Hematopoietic multipotent progenitor cell treated with erythropoietin and hydrocortisone succinate and interleukin-3 and kit ligand, for 6 days (in vitro differentiated cells): ENCODE results near the gene ELP5.

ENCODE experiments used
- DNase-seq: peaks from one replicate; pipeline ENCODE4 v3.0.0-alpha.2; 2015

The ELP5 gene, protein sequence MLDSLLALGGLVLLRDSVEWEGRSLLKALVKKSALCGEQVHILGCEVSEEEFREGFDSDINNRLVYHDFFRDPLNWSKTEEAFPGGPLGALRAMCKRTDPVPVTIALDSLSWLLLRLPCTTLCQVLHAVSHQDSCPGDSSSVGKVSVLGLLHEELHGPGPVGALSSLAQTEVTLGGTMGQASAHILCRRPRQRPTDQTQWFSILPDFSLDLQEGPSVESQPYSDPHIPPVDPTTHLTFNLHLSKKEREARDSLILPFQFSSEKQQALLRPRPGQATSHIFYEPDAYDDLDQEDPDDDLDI

DNA sequence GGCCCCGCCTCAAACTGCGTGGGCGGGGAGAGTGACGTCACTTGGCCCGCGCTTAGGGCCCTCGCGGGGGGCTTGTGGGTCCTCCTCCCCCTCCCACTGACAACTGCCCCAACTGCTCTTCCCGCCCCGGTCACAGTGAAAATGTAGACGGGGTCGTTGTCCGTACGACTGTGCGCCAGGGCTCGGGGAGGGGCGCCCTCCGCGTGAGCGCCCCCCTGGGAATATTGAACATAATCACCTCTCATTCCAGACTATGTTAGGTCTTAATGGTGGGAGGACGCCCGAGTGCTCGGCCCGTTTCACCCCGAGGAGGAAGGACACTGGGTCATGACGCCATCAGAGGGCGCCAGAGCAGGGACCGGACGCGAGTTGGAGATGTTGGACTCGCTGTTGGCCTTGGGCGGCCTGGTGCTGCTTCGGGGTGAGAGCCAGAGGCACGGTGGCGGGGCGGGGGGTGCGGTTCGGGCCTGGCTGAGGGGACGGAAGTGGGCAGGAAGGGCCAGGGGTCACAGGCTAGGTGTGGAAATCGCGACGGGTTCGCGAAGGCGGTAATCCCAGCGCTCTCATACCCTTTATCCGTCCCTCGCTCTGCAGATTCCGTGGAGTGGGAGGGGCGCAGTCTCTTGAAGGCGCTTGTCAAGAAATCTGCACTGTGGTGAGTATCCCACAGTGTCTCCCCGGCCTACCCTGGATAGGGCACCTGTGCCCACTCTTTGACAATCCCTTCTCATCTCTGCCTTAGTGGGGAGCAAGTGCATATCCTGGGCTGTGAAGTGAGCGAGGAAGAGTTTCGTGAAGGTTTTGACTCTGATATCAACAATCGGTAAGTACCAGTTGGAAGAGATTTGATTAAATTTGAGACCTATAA, at the start of gene ELP5:
Gene ELP5 (plus strand): TSS at position 40 of the 868 bp plus-strand sequence. CDS start 336 bp downstream, at position 376.
- peak; percentile 95 for DNase-seq

GRCh38 chr17:7203391-7203790, 48.6 kb upstream of the ELP5 start:
- DNase-seq: no peak

- no peak for DNase-seq
Measured at GRCh38 chr17:7204336-7204735, 47.7 kb upstream of the ELP5 start.

DNA sequence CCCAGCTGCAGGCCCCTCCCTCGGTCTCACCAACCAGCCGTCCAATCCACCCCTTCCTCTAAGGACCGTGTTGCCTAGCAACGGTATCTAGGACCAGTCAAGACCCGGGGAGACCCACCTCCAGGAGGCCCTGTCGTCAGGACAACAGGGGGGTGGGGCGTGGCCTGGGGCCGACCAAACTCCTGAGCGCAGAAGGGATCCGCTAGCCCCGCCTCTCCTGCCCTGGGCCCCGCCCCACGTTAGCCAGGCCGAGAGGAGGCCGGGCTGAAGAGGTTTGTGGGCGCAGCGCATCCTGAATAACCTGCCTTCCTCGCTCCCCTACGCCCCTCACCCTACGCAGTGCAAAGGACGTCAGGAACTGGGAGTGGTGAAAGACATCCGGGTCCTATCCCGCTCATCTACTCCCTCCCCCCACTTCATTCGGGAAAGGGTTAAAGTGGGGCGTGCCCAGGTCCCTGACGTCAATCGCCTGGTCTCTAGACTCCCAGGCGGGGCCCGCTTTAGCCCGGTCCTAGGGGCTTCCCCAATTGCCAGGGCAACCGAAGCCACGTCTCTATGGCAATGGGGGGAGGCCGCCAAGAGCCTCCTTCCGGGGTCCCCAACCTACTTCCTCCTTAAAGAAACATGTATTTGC, 47.1 kb upstream of the ELP5 start:
- DNase-seq: peak; percentile 86

GRCh38 chr17:7205561-7205960, 46.5 kb upstream of the ELP5 start:
- no peak for DNase-seq

DNA sequence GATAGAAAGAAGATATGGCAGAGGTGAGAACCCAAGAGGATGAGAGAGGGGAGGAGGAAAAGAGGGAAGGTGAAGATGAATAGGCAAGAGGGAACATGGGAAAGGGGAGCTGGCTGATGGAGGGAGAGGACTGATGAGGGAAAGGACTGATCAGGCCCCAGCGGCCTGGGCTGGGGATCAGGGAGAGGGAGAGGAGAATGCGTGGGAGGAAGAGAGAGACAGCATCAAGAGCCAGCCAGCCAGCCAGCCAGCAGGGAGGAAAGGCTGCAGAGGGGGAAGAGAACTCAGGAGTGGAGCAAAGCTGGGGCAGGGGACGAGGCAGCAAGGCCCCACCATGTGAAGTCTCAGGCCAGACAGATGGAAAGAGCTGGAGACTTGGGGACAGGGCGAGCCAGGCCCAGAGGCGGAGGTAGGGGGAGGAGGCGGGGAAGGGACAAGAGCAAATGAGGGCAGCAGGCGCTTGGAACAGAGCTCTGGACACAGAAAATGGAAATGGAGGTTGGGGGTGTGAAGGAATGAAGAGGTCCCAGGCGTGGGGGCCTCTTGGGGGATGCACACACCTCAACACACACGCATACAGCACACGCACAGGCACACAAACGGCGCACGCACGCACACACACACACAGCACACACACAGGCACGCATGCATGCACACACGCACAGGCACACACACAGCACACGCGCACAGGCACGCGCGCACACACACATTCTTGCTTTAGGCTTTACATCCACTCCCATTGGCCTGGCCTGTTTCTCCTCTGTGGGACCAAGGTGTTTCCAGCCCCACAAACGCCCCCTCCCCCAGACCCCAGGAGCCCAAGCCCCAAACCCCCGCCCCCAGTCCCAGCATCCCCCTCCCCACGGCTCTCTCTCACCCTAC, 44.7 kb upstream of the ELP5 start:
- no peak for DNase-seq

- no peak for DNase-seq
Measured at GRCh38 chr17:7208027-7208571, 43.9 kb upstream of the ELP5 start.

GRCh38 chr17:7208754-7209460, 43.1 kb upstream of the ELP5 start:
- no peak for DNase-seq

- DNase-seq: no peak
Measured at GRCh38 chr17:7211491-7212273, 40.3 kb upstream of the ELP5 start.

DNA sequence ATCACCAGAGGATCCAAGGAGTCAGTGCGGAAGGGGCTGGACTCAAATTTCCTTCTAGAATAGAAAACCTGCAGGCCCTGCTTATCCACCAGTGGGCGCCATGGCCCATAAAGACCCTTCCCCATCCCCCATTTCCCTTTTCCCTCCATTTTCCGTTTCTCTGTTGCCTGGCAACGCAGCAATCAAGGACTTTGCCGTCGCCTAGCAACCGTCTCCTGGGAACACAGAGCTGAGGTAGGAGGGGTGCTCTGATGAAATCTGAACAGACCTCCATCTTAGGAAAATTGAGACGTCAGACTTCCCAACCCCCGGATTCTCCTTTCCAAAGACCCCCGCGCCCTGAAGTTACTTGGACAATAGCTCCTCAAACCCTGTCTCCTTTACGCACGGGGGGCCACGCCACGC, 38.1 kb upstream of the ELP5 start:
- peak; percentile 86 for DNase-seq

- peak; percentile 99 for DNase-seq
Measured at GRCh38 chr17:7214300-7215135, 37.5 kb upstream of the ELP5 start.

- DNase-seq: no peak
Measured at GRCh38 chr17:7215136-7215638, 36.8 kb upstream of the ELP5 start.

- DNase-seq: peak; percentile 26
Measured at GRCh38 chr17:7215652-7216180, 36.3 kb upstream of the ELP5 start.

DNA sequence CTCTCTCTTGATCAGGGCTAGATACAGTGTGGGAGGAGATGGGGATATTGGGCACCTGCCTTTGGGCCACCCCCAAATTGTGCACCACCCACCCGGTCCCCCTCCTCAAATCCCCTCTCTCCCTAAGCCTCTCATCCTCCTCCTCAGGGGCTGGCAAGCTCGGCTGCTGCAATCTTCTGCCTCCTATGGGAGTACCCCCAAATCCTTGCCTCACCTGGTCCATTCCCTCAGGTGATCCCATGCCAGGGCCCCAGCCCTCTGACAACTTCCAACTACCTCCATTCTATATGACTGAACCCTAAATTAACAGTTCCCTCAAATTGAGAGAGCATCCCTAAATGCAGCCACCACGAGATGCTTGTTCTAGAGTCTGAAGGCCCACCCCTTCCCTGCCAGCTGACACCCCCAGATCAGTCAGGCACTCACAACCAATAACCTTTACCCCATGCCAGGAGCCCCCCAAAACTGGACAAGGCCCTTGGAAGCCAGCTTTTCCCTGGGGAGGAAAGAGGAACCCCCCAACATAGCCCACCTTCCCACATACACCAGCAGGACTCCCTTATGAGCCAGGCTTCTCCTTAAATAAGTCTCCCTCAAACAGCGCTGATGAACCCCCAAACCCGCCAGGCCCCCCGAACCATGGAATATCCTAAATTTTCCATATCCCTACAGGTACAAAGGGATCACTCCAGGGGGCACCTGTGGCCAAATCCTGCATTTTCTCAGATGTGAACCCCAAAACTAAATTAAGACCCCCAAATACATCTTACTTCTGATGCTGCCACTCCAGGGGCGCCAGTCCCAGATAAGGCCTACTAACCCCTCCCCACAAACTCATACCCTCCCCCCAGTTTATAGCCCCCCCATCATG, 35.5 kb upstream of the ELP5 start:
- DNase-seq: peak; percentile 41

GRCh38 chr17:7217113-7217987, 34.7 kb upstream of the ELP5 start:
- DNase-seq: peak; percentile 86

- peak; percentile 30 for DNase-seq
Measured at GRCh38 chr17:7218166-7218565, 33.8 kb upstream of the ELP5 start.

DNA sequence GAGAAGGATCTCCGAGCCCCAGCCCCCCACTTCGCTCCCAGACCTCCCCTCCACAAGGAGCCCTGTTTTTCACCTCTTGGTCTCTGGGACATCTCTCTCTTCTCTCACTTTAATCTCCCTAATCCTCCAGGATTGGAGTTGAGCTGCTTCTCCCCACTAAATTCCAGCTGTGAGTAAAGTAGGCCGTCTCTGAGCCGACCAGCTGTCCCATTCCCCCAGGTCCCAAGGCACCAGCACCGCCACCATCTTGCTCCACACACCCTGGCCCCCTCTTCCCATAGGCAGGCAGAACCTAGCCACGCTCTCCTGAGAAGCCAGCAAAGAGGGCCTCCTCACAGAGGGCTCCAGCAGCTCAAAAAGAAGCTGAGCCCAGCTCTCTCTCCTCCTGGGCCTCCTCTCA, 33.3 kb upstream of the ELP5 start:
- no peak for DNase-seq
